Activated CD8-positive, alpha-beta memory T cell treated with anti-CD3 and anti-CD28 coated beads for 4 hours (primary cell): ENCODE data around the gene RBM48.
"Not testable (repeated sequence)": the region's sequence is repeated elsewhere in the genome, so short reads cannot be mapped to it uniquely, and the experiment has no call there.

Experiments
- DNase-seq, 2 donors: peaks; one replicate each; pipeline ENCODE4 v3.0.0-alpha.2; 2020; ENCODE audit warnings: low read depth in 2 of 2

RBM48 gene

DNA sequence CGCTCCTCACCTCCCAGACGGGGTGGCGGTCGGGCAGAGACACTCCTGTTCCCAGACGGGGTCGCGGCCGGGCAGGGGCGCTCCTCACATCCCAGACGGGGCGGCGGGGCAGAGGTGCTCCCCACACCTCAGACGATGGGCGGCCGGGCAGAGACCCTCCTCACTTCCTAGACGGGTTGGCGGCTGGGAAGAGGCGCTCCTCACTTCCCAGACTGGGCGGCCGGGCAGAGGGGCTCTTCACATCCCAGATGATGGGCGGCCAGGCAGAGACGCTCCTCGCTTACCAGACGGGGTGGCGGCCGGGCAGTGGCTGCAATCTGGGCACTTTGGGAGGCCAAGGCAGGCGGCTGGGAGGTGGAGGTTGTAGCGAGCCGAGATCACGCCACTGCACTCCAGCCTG, 16.5 kb downstream of the RBM48 start:
- DNase-seq, result not testable (repeated sequence)

DNA sequence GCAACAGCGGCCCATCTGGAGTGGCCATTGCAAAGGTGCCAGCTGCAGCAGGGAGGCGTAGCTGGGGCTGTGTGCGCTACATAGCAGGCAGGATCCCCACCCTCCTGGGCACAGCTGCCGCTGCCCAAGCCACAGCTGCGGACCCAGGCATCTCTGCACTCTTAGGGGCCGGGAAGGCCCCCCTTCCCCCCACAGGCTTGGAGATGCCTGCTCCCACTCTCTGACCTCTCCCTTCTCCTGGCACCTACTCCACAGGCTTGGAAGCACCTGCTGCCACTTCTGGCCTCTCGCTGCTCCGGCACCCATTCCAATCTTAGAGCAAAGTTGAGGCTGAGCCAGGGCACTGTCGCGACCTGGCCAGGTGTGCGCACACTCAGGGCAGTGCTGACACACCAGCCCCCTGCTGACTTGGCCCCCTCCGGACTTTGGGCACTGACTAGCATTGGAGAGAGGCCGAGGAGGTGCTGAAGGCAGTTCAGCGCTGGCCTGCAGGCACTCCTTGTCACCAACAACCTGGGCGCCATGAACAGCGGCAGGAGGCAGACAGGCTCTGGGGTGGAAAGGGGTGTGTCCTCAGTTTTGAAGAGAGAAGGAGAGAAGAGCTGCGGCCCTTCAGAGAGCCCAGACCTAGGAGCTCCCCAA, 18.4 kb downstream of the RBM48 start:
- no peak for DNase-seq

DNA sequence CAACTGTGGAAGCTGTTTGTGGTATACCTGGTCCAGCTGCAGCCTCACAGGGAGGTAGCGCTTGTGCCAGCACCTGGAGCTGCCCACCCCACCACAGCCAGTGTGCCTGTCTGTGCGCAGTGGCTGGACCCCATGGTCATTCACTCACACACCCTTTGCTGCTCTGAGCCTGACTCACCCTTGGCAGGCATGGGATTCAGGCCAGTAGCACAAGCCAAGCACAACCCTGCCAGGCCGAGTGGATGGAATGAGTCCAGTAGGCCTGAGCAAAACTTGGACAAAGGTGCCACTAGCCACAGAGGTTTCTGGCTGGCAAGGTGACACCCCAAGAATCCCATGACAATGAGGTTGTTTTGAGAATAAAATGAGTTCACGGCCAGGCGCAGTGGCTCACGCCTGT, 19.0 kb downstream of the RBM48 start:
- no peak for DNase-seq

DNA sequence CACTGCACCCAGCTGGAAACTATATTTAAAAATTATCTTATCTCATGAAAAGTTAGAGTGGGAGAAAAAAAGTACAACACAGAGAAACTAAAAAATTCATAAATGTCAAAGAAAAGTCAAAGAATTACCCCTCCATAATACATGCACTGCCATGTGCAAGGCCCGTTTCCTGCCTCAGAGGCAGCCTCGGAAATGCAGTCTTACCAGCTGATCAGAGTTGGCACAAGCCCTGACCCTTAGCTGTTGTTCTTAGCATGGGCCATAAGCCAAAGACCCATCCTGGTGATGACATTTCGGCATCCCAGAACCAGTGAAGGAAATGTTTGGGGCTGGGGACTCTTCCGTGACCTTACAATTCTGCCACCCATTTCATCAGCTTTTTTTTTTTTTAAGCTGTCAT, 21.6 kb downstream of the RBM48 start:
- no peak for DNase-seq

DNA sequence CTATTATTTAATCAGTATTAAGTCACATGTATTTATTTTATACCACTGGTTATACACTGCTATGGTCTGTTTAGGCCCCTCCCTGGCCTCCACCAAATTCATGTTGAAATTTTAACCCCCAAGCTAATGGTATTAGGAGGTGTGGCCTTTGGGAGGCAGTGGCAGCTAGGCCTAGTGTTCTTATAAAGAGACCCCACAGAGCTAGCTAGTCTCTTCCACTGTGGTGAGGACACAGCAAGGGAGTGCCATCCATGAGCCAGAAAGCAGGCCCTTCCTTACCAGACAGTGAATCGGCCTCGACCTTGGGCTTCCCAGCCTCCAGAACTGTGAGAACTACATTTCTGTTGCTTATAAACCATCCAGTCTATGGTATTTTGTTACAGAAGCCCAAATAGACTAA, 28.7 kb downstream of the RBM48 start:
- no peak for DNase-seq

DNA sequence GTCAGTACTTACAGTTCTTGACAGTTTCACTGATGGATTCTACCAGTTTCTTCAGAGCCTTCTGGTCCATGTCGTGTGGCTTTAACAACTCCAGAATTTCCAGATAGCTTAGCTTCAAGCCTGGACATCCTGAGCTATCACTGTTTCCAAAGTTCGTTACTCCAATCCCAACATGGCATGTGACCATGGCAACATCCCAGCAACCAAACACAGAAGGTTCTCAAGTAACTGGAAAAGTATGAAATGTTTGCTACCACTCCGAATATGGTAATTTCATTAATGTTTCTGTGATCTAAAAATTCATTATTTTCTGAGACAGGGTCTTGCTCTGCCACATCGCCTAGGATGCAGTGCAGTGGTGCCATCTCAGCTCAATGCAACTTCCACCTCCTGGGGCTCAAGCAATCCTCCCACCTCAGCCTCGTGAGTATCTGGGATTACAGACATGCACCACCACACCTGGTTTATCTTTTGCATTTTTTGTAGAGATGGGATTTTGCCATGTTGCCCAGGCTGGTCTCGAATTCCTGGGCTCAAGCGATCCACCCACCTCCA, 29.3 kb downstream of the RBM48 start:
- no peak for DNase-seq

DNA sequence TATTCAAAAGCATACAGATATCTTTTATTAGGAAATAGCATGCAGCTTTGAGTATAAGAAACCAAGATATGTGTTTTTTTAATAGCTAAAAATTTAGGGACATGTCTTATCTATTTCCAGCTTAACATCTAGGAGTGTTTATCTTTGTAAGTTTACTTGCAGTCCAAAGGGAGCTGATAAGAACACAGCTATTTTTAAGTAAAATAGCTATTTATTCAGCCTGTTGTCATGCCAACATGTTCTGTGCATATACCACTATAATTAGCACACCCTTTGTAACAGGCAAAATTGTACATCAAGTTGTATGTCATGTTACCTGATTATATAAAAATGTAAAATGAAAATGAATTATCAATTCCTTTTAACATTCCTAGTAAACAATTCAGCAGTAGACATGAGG, 32.0 kb downstream of the RBM48 start:
- no peak for DNase-seq

DNA sequence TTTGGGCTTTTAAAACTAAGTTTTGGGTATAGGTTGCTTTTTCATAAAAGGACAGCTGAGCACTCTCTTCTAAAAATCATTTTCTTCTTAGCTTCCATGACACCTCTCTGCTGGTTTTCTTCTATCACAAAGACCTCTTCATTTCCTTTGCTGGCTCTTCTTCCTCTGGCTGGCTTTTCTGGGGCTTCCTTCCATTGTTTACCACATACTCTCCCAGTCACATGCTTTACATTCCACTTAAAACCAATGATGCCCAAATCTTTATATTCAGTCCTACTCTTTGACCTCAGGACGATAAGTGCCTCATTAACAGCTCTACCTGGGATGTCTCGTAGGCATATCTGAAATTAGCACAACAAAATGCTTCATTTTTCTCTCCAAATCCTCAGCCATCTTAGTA, 34.8 kb downstream of the RBM48 start:
- DNase-seq, result no peak

DNA sequence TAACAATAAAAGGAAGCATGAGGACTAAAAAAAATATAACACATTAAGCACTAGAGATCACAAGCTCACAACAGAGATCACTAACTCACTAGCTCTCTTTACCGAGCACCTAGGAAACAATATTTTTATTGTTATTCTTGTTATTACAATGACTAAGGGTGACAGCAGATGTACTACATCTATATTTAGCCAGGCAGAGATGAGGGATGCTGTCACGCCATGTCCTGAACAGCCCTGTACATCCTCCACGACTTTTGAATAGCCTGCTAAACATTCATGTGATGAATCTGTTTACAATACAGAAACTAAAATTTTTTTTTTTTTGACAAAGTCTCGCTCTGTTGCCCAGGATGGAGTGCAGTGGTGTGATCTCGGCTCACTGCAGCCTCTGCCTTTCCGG, 38.9 kb downstream of the RBM48 start:
- no peak for DNase-seq

DNA sequence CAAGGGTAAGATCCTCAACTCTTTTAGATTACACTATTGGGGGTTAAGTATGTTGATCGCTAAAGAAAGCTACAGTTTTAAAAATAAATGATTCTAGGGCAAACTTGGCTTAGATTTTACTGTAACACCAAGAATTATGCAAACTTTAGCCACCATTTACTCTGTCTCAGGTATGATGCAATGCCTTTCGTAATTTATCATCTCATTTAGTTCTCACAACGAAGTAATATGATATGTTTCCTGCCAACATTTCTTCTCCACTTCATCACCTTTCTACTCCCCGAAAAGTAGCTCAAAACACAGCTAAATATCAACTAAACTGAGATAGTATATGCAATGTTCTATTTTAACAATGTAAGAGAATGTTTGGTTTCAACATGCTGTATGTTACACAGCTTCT, 40.5 kb downstream of the RBM48 start:
- DNase-seq, result no peak

- no peak for DNase-seq
Observed at GRCh38 chr7:92576296-92576695, 47.7 kb downstream of the RBM48 start.

- DNase-seq, result no peak
Observed at GRCh38 chr7:92582948-92583347, 54.4 kb downstream of the RBM48 start.

DNA sequence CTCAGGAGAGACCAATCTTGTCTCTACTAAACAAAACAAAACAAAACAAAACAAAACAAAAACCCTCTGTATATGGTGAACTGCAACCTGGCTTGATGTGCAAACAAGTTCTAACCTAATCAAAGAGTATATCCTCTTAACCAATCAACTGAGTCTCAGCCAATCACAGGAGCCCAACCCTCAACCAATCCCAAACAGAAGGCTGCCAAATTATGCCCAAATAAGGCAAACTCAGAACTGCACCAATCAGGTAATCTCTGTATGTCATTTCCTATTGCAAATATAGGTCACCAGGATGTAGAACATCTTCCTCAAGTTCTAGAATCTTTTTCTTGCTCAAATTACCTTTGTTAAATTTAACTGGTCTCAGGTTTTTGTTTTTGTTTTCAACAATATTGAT, 56.4 kb downstream of the RBM48 start:
- DNase-seq, result no peak

- no peak for DNase-seq
Observed at GRCh38 chr7:92586403-92586802, 57.8 kb downstream of the RBM48 start.

GRCh38 chr7:92586841-92587240, 58.2 kb downstream of the RBM48 start:
- no peak for DNase-seq
